B cell (primary cell): ENCODE results near the gene ATP2A1.

Source experiments
- EZH2 ChIP-seq: IDR thresholded peaks from 2 replicates; pipeline ENCODE4 v1.6.1; 2012; ENCODE audit warnings: borderline replicate concordance, low read depth, mild to moderate bottlenecking, moderate library complexity, low read length; ENCODE audit not compliant: insufficient read depth, poor library complexity, severe bottlenecking
- TF ChIP-seq, protein P1 (sequence below): fragments of 200-600 bp; IDR thresholded peaks from one replicate; pipeline ENCODE4 v1.8.0; 2022; ENCODE audit warnings: antibody characterized with exemption, mild to moderate bottlenecking

DNA sequence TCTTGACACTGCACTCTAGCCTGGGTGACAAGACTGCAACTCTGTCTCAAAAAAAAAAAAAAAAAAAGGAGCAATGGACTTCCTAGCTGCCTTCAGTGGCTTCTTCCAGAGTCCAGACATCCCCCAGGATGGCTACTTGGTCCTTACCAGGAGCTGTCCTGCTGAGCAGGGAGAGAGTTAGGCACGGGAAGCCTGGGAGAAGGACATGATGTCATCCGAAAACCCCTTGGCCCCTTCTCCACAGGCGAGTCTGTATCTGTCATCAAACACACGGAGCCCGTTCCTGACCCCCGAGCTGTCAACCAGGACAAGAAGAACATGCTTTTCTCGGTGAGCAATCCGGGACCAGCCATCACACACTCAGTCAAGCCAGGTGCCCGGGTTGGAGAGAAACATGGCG lies 8.7 kb downstream of the ATP2A1 start:
- no peak for TF ChIP-seq EZH2
- TF ChIP-seq, protein P1, sequence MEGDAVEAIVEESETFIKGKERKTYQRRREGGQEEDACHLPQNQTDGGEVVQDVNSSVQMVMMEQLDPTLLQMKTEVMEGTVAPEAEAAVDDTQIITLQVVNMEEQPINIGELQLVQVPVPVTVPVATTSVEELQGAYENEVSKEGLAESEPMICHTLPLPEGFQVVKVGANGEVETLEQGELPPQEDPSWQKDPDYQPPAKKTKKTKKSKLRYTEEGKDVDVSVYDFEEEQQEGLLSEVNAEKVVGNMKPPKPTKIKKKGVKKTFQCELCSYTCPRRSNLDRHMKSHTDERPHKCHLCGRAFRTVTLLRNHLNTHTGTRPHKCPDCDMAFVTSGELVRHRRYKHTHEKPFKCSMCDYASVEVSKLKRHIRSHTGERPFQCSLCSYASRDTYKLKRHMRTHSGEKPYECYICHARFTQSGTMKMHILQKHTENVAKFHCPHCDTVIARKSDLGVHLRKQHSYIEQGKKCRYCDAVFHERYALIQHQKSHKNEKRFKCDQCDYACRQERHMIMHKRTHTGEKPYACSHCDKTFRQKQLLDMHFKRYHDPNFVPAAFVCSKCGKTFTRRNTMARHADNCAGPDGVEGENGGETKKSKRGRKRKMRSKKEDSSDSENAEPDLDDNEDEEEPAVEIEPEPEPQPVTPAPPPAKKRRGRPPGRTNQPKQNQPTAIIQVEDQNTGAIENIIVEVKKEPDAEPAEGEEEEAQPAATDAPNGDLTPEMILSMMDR: no peak
